IMR-90 (cell line): ENCODE data around the gene ITGAX. TPM values are rescaled to one million over a fixed set of nuclear protein-coding genes. Genes with fewer than 3 reads are reported as not detected.

ENCODE experiments used
- ATAC-seq: fragments of 200-7000 bp; cut with Tn5 transposase; 2 replicates; pipeline ENCODE4 v1.9.1; 2020; ENCODE audit warnings: low read depth, mild to moderate bottlenecking, moderate library complexity
- BruUV-seq: library from RNA; stranded (reverse); fragments of 400-500 nt; replicated peaks from 2 replicates; lab custom pipeline; 2021; lab: Mats Ljungman, UMichigan
- CTCF ChIA-PET: fragments of 300-600 bp; formaldehyde crosslinking; extraction: SDS; loops from one replicate; lab custom pipeline; 2021; ENCODE audit warnings: antibody characterized with exemption; lab: Yijun Ruan, JAX
- POLR2A ChIA-PET: fragments of 300-600 bp; sonication (Branson Sonifier 250); formaldehyde crosslinking; loops from one replicate; lab custom pipeline; 2022; ENCODE audit warnings: antibody characterized with exemption; ENCODE audit not compliant: unreplicated experiment; lab: Charles Lee
- DNase-seq: peaks from one replicate; pipeline ENCODE4 v3.0.0; 2013
- H2AFZ ChIP-seq: replicated peaks from 2 replicates; pipeline ENCODE3; 2013; ENCODE audit warnings: low read length, mild to moderate bottlenecking; ENCODE audit not compliant: poor library complexity
- H2AK5ac ChIP-seq: 2 replicates; pipeline ENCODE4 v1.6.1; 2013; ENCODE audit warnings: low read depth, low read length, inconsistent platforms
- H2AK9ac ChIP-seq: replicated peaks from 2 replicates; pipeline ENCODE3; 2013; ENCODE audit warnings: mild to moderate bottlenecking, low read depth, low read length, moderate library complexity; ENCODE audit not compliant: poor library complexity
- H2BK120ac ChIP-seq: 2 replicates; pipeline ENCODE4 v1.6.1; 2013; ENCODE audit warnings: low read depth, low read length, inconsistent platforms
- H2BK15ac ChIP-seq: 3 replicates; pipeline ENCODE4 v1.6.1; 2013; ENCODE audit warnings: low read depth, low read length, inconsistent platforms
- H2BK20ac ChIP-seq: 2 replicates; pipeline ENCODE4 v1.6.1; 2013; ENCODE audit warnings: low read depth, mild to moderate bottlenecking, inconsistent platforms, low read length, moderate library complexity
- H2BK5ac ChIP-seq: 2 replicates; pipeline ENCODE4 v1.6.1; 2013; ENCODE audit warnings: mild to moderate bottlenecking, low read depth, low read length, inconsistent platforms; ENCODE audit not compliant: poor library complexity, severe bottlenecking
- H3K14ac ChIP-seq: replicated peaks from 2 replicates; pipeline ENCODE4 v1.6.1; 2013; ENCODE audit warnings: low read depth, low read length, inconsistent platforms
- H3K18ac ChIP-seq: 2 replicates; pipeline ENCODE4 v1.6.1; 2013; ENCODE audit warnings: low read depth, low read length, control low read depth
- H3K23ac ChIP-seq: 2 replicates; pipeline ENCODE4 v1.6.1; 2013; ENCODE audit warnings: low read depth, low read length, inconsistent platforms
- H3K27ac ChIP-seq: 2 replicates; pipeline ENCODE4 v1.5.1; 2013; ENCODE audit warnings: mild to moderate bottlenecking, control low read depth, low read length; ENCODE audit not compliant: insufficient read depth
- H3K27me3 ChIP-seq: 2 replicates; pipeline ENCODE4 v1.6.1; 2013; ENCODE audit warnings: low read length; ENCODE audit not compliant: control insufficient read depth, insufficient read depth
- H3K36me3 ChIP-seq: 2 replicates; pipeline ENCODE4 v1.6.1; 2013; ENCODE audit warnings: low read length, mixed read lengths; ENCODE audit not compliant: control insufficient read depth, insufficient read depth
- H3K4ac ChIP-seq: 2 replicates; pipeline ENCODE4 v1.6.1; 2013; ENCODE audit warnings: low read depth, low read length, inconsistent platforms
- H3K4me1 ChIP-seq: 2 replicates; pipeline ENCODE4 v1.6.1; 2013; ENCODE audit warnings: low read length, mixed read lengths; ENCODE audit not compliant: control insufficient read depth, insufficient read depth
- H3K4me2 ChIP-seq: 2 replicates; pipeline ENCODE4 v1.6.1; 2013; ENCODE audit warnings: low read depth, mild to moderate bottlenecking, control low read depth, low read length, moderate library complexity
- H3K4me3 ChIP-seq: 2 replicates; pipeline ENCODE4 v1.5.1; 2013; ENCODE audit warnings: low read depth, mild to moderate bottlenecking, control low read depth, low read length, moderate library complexity; ENCODE audit not compliant: insufficient read depth
- H3K56ac ChIP-seq: 2 replicates; pipeline ENCODE4 v1.6.1; 2013; ENCODE audit warnings: low read length, inconsistent platforms; ENCODE audit not compliant: insufficient read depth; ENCODE audit errors: extremely low read depth
- H3K79me1 ChIP-seq, 2 experiments: 2 replicates each; pipeline ENCODE4 v1.6.1; 2013; ENCODE audit warnings: low read length in 2 of 2, inconsistent platforms in 1 of 2, low read depth in 1 of 2
- H3K9ac ChIP-seq: 2 replicates; pipeline ENCODE4 v1.6.1; 2013; ENCODE audit warnings: low read depth, low read length, control low read depth
- H3K9me1 ChIP-seq: 2 replicates; pipeline ENCODE4 v1.6.1; 2013; ENCODE audit warnings: low read length, inconsistent platforms; ENCODE audit not compliant: insufficient read depth
- H3K9me3 ChIP-seq: 2 replicates; pipeline ENCODE4 v1.6.1; 2013; ENCODE audit warnings: low read length; ENCODE audit not compliant: control insufficient read depth, insufficient read depth
- H4K20me1 ChIP-seq: 2 replicates; pipeline ENCODE4 v1.6.1; 2013; ENCODE audit warnings: low read length, inconsistent platforms; ENCODE audit not compliant: insufficient read depth
- H4K5ac ChIP-seq: 2 replicates; pipeline ENCODE4 v1.6.1; 2013; ENCODE audit warnings: mild to moderate bottlenecking, low read depth, low read length, control low read depth
- H4K8ac ChIP-seq, 2 experiments: 2 replicates each; pipeline ENCODE4 v1.6.1; 2013; ENCODE audit warnings: low read depth in 2 of 2, low read length in 2 of 2, control low read depth in 1 of 2, inconsistent platforms in 1 of 2
- H4K91ac ChIP-seq: 2 replicates; pipeline ENCODE4 v1.6.1; 2013; ENCODE audit warnings: low read depth, low read length, inconsistent platforms; ENCODE audit not compliant: insufficient read depth
- BHLHE40 ChIP-seq: fragments of 150-350 bp; IDR thresholded peaks from 2 replicates; pipeline ENCODE4 v1.6.1; 2016; ENCODE audit warnings: mild to moderate bottlenecking, low read depth, low read length
- CEBPB ChIP-seq: IDR thresholded peaks from 2 replicates; pipeline ENCODE4 v1.6.1; 2012; ENCODE audit warnings: low read depth, low read length, improper control_type of control experiment
- MAZ ChIP-seq: IDR thresholded peaks from 2 replicates; pipeline ENCODE4 v1.6.1; 2012; ENCODE audit warnings: low read depth, mild to moderate bottlenecking, low read length, improper control_type of control experiment, moderate library complexity, borderline replicate concordance
- NFE2L2 ChIP-seq: fragments of 150-350 bp; IDR thresholded peaks from 2 replicates; pipeline ENCODE4 v1.6.1; 2016; ENCODE audit warnings: low read depth, mild to moderate bottlenecking, low read length
- WGBS, 2 experiments: methylation state at CpG; one replicate each; pipeline versions ENCODE4 v1.1.5 to v1.1.7; 2013; ENCODE audit warnings: missing lambda C conversion rate in 2 of 2; ENCODE audit not compliant: insufficient read length in 1 of 2; ENCODE audit errors: extremely low coverage in 2 of 2; 5-methylcytosine and 5-hydroxymethylcytosine counted together
- dilution Hi-C: fragments of 300-500 bp; cut with HindIII; formaldehyde crosslinking; loops from one replicate; pipeline ENCODE4 v1.14.3; 2018; ENCODE audit warnings: low sequenced_read_pairs; ENCODE audit not compliant: unreplicated experiment
- in situ Hi-C: fragments of 300-500 bp; cut with MboI; formaldehyde crosslinking; loops from 3 replicates; pipeline ENCODE4 v1.14.3; 2019; ENCODE audit warnings: low sequenced_read_pairs, inconsistent platforms, mixed read lengths
- intact Hi-C: fragments of 100-400 bp; cut with micrococcal nuclease; formaldehyde crosslinking; loops from 2 replicates; pipeline ENCODE4 v1.10.0; 2022
- polyA plus RNA-seq, 3 experiments: library from polyadenylated mRNA; depleted of rRNA; stranded (reverse); fragments of >200 nt; gene quantifications; 2 replicates each; pipeline ENCODE4 v1.2.3, GENCODE V29; 2012; ENCODE audit warnings: low replicate concordance in 1 of 3
- total RNA-seq: library from RNA; depleted of rRNA; stranded (reverse); fragments of >200 nt; gene quantifications from 2 replicates; pipeline ENCODE4 v1.2.3, GENCODE V29; 2012
- TF ChIP-seq, protein P1 (sequence below): fragments of 150-350 bp; IDR thresholded peaks from 2 replicates; pipeline ENCODE4 v1.6.1; 2017; ENCODE audit warnings: mild to moderate bottlenecking, antibody characterized with exemption, low read length, low read depth

ITGAX gene
- total and polyA plus RNA-seq, 2 of the 4 experiments (the other 2 are of a cell fraction) = 0.09 to 0.18 TPM

DNA sequence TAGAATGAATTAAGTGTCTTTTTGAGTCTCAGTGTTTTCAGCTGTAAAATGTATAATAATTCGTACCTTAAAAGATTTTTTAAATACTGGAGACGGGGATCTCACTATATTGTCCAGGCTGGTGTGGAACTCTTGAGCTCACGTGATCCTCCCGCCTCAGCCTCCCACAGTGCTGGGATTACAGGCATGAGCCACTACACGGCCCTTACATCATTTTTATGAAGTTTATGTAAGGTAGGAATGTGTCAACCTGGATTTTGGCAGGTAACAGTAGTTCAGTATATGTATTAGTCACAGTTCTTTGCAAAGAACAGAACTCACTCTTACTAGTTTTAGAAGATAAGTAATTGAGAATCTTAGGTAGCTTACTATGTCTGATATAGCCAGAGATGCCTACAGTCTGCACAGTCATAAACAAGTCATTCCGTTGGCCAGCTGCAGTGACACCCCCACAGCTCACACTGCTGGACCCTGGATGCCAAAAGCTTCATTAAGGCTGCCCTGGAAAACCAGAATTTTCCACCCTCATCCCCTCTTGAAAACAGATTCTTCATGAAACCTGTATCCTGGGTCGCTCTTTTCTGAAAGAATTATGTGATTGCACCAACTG is 73.8 kb downstream of the ITGAX start:
- Histone ChIP-seq H3K4me1 (no peaks in the 10 kb centered on the region), H2AFZ (no peak overlapping the region), H3K79me1 (no peaks in the 10 kb centered on the region), H3K9ac (no peak overlapping the region), H3K36me3 (no peaks in the 10 kb centered on the region), H3K9me3 (no peaks in the 10 kb centered on the region; the same call in 1 of the 2 replicates), H3K56ac (no peak overlapping the region), H4K20me1 (no peaks in the 10 kb centered on the region), H3K27ac (no peak overlapping the region), H4K5ac (no peak overlapping the region), H4K91ac (no peak overlapping the region), H3K18ac (no peak overlapping the region), H3K4ac (no peak overlapping the region), H3K4me3 (no peak overlapping the region), H3K4me2 (no peak overlapping the region), H2BK120ac (no peak overlapping the region), H3K23ac (no peak overlapping the region), H4K8ac (no peak overlapping the region), H3K14ac (no peak overlapping the region), H2BK5ac (no peak overlapping the region), H2BK20ac (no peak overlapping the region), H2AK5ac (no peak overlapping the region), H2BK15ac (no peak overlapping the region), H3K27me3 (peaks cover 24% of the 10 kb centered on the region), H3K9me1 (no peaks in the 10 kb centered on the region), H2AK9ac (no peak overlapping the region)
- ATAC-seq (no peak), DNase-seq (no peak)
- ChIA-PET POLR2A (no interaction called here), CTCF (interaction anchor here (1.1 to 1.2 kb wide), 2 partner anchors 11 to 24 kb away, joined by 3 read pairs; no protein-coding TSS in a partner anchor)
- dilution Hi-C loops = no loop called here
- intact Hi-C loops = no loop called here
- WGBS, 2 experiments = no CpG with 5 or more reads among the region's 7 CpGs
- TF ChIP-seq, protein P1, sequence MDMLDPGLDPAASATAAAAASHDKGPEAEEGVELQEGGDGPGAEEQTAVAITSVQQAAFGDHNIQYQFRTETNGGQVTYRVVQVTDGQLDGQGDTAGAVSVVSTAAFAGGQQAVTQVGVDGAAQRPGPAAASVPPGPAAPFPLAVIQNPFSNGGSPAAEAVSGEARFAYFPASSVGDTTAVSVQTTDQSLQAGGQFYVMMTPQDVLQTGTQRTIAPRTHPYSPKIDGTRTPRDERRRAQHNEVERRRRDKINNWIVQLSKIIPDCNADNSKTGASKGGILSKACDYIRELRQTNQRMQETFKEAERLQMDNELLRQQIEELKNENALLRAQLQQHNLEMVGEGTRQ = no peak
- TF ChIP-seq NFE2L2 (no peak), CEBPB (no peak), MAZ (no peak), BHLHE40 (no peak)
- in situ Hi-C loops = no loop called here
- BruUV-seq = no TSS peak
